HepG2 (cell line): ENCODE data around the gene EAF1. TPM values are rescaled to one million over a fixed set of nuclear protein-coding genes. Genes with fewer than 3 reads are reported as not detected.

Experiments
- AHR ChIP-seq: IDR thresholded peaks from 2 replicates; pipeline ENCODE4 v1.6.1; 2018; ENCODE audit warnings: missing genetic modification reagents, missing compliant biosample characterization
- ARNT ChIP-seq: fragments of 450-650 bp; IDR thresholded peaks from 2 replicates; pipeline ENCODE4 v1.6.1; 2017
- E2F5 ChIP-seq: sonication (generic); formaldehyde crosslinking; conservative IDR thresholded peaks from 2 replicates; pipeline ENCODE4 v1.4.0; 2020; ENCODE audit warnings: missing genetic modification reagents
- ISX ChIP-seq: sonication (generic); formaldehyde crosslinking; conservative IDR thresholded peaks from 2 replicates; pipeline ENCODE4 v1.5.0; 2020; ENCODE audit warnings: missing genetic modification reagents
- JUND ChIP-seq: sonication (generic); formaldehyde crosslinking; IDR thresholded peaks from 2 replicates; pipeline ENCODE4 v1.8.0; 2022; ENCODE audit warnings: mild to moderate bottlenecking, missing genetic modification reagents
- KAT8 ChIP-seq: IDR thresholded peaks from 2 replicates; pipeline ENCODE4 v1.6.1; 2016; ENCODE audit warnings: missing genetic modification reagents, missing compliant biosample characterization
- KMT2A ChIP-seq: sonication (generic); formaldehyde crosslinking; IDR thresholded peaks from 2 replicates; pipeline ENCODE4 v1.4.0; 2020; ENCODE audit warnings: missing genetic modification reagents
- MAX ChIP-seq: IDR thresholded peaks from 2 replicates; pipeline ENCODE4 v1.6.1; 2012; ENCODE audit warnings: inconsistent platforms
- MEF2D ChIP-seq: sonication (generic); formaldehyde crosslinking; IDR thresholded peaks from 2 replicates; pipeline ENCODE4 v1.5.1; 2020; ENCODE audit warnings: mild to moderate bottlenecking, missing genetic modification reagents
- MLX ChIP-seq: IDR thresholded peaks from 2 replicates; pipeline ENCODE4 v1.6.1; 2016
- RARG ChIP-seq: sonication (generic); formaldehyde crosslinking; IDR thresholded peaks from 2 replicates; pipeline ENCODE4 v1.4.0; 2020; ENCODE audit warnings: low read depth, mild to moderate bottlenecking, missing genetic modification reagents
- SKI ChIP-seq: fragments of 450-650 bp; IDR thresholded peaks from one replicate; pipeline ENCODE4 v1.6.1; 2018; ENCODE audit warnings: mild to moderate bottlenecking; ENCODE audit not compliant: partially characterized antibody
- SMAD3 ChIP-seq: sonication (generic); formaldehyde crosslinking; IDR thresholded peaks from 2 replicates; pipeline ENCODE4 v1.4.0; 2020; ENCODE audit warnings: missing genetic modification reagents
- SRY ChIP-seq: sonication (generic); formaldehyde crosslinking; IDR thresholded peaks from 2 replicates; pipeline ENCODE4 v1.8.0; 2022; ENCODE audit warnings: mild to moderate bottlenecking, missing genetic modification reagents
- polyA plus RNA-seq, 8 experiments: library from polyadenylated mRNA; depleted of rRNA in 3 of 8; stranded (reverse) in 7 of 8; unstranded in 1 of 8; fragments of >200 nt; fragmentation: Illumina TruSeq in 4 of 8; extraction: Trizol in 4 of 8; gene quantifications; 2 replicates each; pipeline versions ENCODE4 v1.2.1 to v1.2.3, GENCODE V29; 2011 to 2016; ENCODE audit warnings: low read depth in 4 of 8, missing spikeins in 1 of 8, mixed read lengths in 1 of 8; ENCODE audit not compliant: insufficient read depth in 1 of 8
- total RNA-seq, 5 experiments: library from RNA; depleted of rRNA; stranded (reverse); fragments of >200 nt; fragmentation: Illumina TruSeq; extraction: Trizol; gene quantifications; 2 replicates each; pipeline ENCODE4 v1.2.3, GENCODE V29; 2016; ENCODE audit warnings: low read depth in 1 of 5
- TF ChIP-seq, protein P1 (sequence below): sonication (generic); formaldehyde crosslinking; IDR thresholded peaks from 2 replicates; pipeline ENCODE4 v1.4.0; 2020; ENCODE audit warnings: missing genetic modification reagents
- TF ChIP-seq, protein P2 (sequence below), 2 experiments: sonication (generic) in 1 of 2; formaldehyde crosslinking in 1 of 2; IDR thresholded peaks; 2 replicates each; pipeline versions ENCODE4 v1.6.1 to v1.9.0; 2014 to 2022; ENCODE audit warnings: antibody characterized with exemption in 1 of 2, borderline replicate concordance in 1 of 2, inconsistent platforms in 1 of 2, low read depth in 1 of 2, missing genetic modification reagents in 1 of 2

The EAF1 gene
- total and polyA plus RNA-seq, 2 of the 13 experiments (the other 11 are each of a cell fraction or from before 2014, with no cell fraction given): 8.1 to 30.0 TPM

GRCh38 chr3:15427182-15427880 lies at the start of gene EAF1, which contains the start of gene METTL6 (continued):
- TF ChIP-seq, protein P1, sequence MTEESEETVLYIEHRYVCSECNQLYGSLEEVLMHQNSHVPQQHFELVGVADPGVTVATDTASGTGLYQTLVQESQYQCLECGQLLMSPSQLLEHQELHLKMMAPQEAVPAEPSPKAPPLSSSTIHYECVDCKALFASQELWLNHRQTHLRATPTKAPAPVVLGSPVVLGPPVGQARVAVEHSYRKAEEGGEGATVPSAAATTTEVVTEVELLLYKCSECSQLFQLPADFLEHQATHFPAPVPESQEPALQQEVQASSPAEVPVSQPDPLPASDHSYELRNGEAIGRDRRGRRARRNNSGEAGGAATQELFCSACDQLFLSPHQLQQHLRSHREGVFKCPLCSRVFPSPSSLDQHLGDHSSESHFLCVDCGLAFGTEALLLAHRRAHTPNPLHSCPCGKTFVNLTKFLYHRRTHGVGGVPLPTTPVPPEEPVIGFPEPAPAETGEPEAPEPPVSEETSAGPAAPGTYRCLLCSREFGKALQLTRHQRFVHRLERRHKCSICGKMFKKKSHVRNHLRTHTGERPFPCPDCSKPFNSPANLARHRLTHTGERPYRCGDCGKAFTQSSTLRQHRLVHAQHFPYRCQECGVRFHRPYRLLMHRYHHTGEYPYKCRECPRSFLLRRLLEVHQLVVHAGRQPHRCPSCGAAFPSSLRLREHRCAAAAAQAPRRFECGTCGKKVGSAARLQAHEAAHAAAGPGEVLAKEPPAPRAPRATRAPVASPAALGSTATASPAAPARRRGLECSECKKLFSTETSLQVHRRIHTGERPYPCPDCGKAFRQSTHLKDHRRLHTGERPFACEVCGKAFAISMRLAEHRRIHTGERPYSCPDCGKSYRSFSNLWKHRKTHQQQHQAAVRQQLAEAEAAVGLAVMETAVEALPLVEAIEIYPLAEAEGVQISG (CRISPR knock-in tag): peak; percentile 85
- TF ChIP-seq SRY (CRISPR knock-in tag): 0 out of 2 replicates have a peak, but pooled peaks have one; percentile 44
- TF ChIP-seq KMT2A: peak; percentile 95
- peak; percentile 48; the same call in 1 of the 2 replicates for TF ChIP-seq MEF2D
- no peak for TF ChIP-seq SKI
- TF ChIP-seq MAX: peak; percentile 73
- TF ChIP-seq, protein P2, sequence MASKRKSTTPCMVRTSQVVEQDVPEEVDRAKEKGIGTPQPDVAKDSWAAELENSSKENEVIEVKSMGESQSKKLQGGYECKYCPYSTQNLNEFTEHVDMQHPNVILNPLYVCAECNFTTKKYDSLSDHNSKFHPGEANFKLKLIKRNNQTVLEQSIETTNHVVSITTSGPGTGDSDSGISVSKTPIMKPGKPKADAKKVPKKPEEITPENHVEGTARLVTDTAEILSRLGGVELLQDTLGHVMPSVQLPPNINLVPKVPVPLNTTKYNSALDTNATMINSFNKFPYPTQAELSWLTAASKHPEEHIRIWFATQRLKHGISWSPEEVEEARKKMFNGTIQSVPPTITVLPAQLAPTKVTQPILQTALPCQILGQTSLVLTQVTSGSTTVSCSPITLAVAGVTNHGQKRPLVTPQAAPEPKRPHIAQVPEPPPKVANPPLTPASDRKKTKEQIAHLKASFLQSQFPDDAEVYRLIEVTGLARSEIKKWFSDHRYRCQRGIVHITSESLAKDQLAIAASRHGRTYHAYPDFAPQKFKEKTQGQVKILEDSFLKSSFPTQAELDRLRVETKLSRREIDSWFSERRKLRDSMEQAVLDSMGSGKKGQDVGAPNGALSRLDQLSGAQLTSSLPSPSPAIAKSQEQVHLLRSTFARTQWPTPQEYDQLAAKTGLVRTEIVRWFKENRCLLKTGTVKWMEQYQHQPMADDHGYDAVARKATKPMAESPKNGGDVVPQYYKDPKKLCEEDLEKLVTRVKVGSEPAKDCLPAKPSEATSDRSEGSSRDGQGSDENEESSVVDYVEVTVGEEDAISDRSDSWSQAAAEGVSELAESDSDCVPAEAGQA (IDR thresholded peaks at IDR 0.05; ENCODE audit: low read depth): peak; percentile 41; the same call in 1 of the 2 replicates
- TF ChIP-seq, protein P2 (CRISPR knock-in tag; IDR thresholded peaks at IDR 0.05; ENCODE audit: borderline replicate concordance): no peak
- no peak for TF ChIP-seq MLX
- TF ChIP-seq ISX (CRISPR knock-in tag): 0 out of 2 replicates have a peak, but pooled peaks have one; percentile 75
- TF ChIP-seq E2F5 (CRISPR knock-in tag): no peak
- TF ChIP-seq SMAD3 (CRISPR knock-in tag): 0 out of 2 replicates have a peak, but pooled peaks have one; percentile 15
- peak; percentile 23; the same call in 1 of the 2 replicates for TF ChIP-seq AHR (CRISPR knock-in tag)
- no peak for TF ChIP-seq RARG (CRISPR knock-in tag)
- TF ChIP-seq ARNT: no peak
- no peak for TF ChIP-seq JUND (CRISPR knock-in tag)
- peak; percentile 97 for TF ChIP-seq KAT8 (CRISPR knock-in tag)
